Tongue (tissue), 2 donors: Measurements from ENCODE around the gene RET. TPM values are rescaled to one million over a fixed set of nuclear protein-coding genes. Genes with fewer than 3 reads are reported as not detected.

Experiments
- DNase-seq: peaks from one replicate; pipeline ENCODE4 v3.0.0-alpha.2; 2015
- total RNA-seq: library from RNA; depleted of rRNA; stranded (reverse); fragments of >200 nt; gene quantifications from one replicate; pipeline ENCODE4 v1.2.3, GENCODE V29; 2014

RET gene
- total RNA-seq = 12.0 TPM

- DNase-seq = peak; percentile 68
These were observed at the start of gene RET for GRCh38 chr10:43076876-43077420. Gene RET, plus strand, starts transcription at chr10:43077069. Its CDS starts 190 bp downstream, at chr10:43077259.

- no peak for DNase-seq
These were observed 49.4 kb upstream of the RET start for GRCh38 chr10:43027331-43027955.

- no peak for DNase-seq
These were observed 48.7 kb upstream of the RET start for GRCh38 chr10:43028143-43028542.

- DNase-seq = no peak
These were observed 47.8 kb upstream of the RET start for GRCh38 chr10:43029043-43029442.

- no peak for DNase-seq
These were observed 44.3 kb upstream of the RET start for GRCh38 chr10:43032613-43033012.

GRCh38 chr10:43035800-43036199, 41.1 kb upstream of the RET start:
- DNase-seq = no peak

GRCh38 chr10:43036481-43037428, 40.1 kb upstream of the RET start:
- no peak for DNase-seq

- DNase-seq = no peak
These were observed 39.4 kb upstream of the RET start for GRCh38 chr10:43037440-43037839.

- DNase-seq = no peak
These were observed 38.7 kb upstream of the RET start for GRCh38 chr10:43037942-43038782.

- DNase-seq = no peak
These were observed 37.9 kb upstream of the RET start for GRCh38 chr10:43038783-43039623.

- DNase-seq = peak; percentile 70
These were observed 37.0 kb upstream of the RET start for GRCh38 chr10:43039624-43040481.

- no peak for DNase-seq
These were observed 36.2 kb upstream of the RET start for GRCh38 chr10:43040482-43041256.

- no peak for DNase-seq
These were observed 35.2 kb upstream of the RET start for GRCh38 chr10:43041422-43042342.

- DNase-seq = no peak
These were observed 34.1 kb upstream of the RET start for GRCh38 chr10:43042503-43043341.

GRCh38 chr10:43043342-43043772, 33.5 kb upstream of the RET start:
- no peak for DNase-seq

- no peak for DNase-seq
These were observed 33.0 kb upstream of the RET start for GRCh38 chr10:43043773-43044447.

- no peak for DNase-seq
These were observed 32.4 kb upstream of the RET start for GRCh38 chr10:43044448-43044921.
